HCT116 (cell line): Measurements from ENCODE around the gene PLD6. TPM values are rescaled to one million over a fixed set of nuclear protein-coding genes. Genes with fewer than 3 reads are reported as not detected.

Experiments used
- ATAC-seq: fragments of 200-7000 bp; cut with Tn5 transposase; 2 replicates; pipeline ENCODE4 v1.9.1; 2020; ENCODE audit warnings: mild to moderate bottlenecking, moderate library complexity
- BruUV-seq: library from RNA; stranded (reverse); fragments of 400-500 nt; replicated peaks from 2 replicates; lab custom pipeline; 2021; lab: Mats Ljungman, UMichigan
- CTCF ChIA-PET: fragments of 300-600 bp; sonication (Branson Sonifier 250); formaldehyde crosslinking; loops from one replicate; lab custom pipeline; 2021; ENCODE audit warnings: antibody characterized with exemption; lab: Charles Lee
- POLR2A ChIA-PET: fragments of 300-600, 350-600 bp; sonication (Branson Sonifier 250); formaldehyde crosslinking; loops from one replicate; lab custom pipeline; 2021; ENCODE audit warnings: antibody characterized with exemption; lab: Charles Lee
- RAD21 ChIA-PET, 2 experiments: fragments of 300-600 bp; sonication (Branson Sonifier 250); formaldehyde crosslinking; loops; one replicate each; lab custom pipeline; 2023; ENCODE audit warnings: low total read pairs in 2 of 2; ENCODE audit not compliant: uncharacterized antibody in 2 of 2, unreplicated experiment in 2 of 2, low non-redundant PET in 1 of 2; lab: Charles Lee
- DNase-seq: peaks from one replicate; pipeline ENCODE4 v3.0.0-alpha.2; 2010; ENCODE audit warnings: low read depth, low spot score
- H2AFZ ChIP-seq: fragments of 200-600 bp; shearing (Covaris generic), sonication (generic); 2 replicates; pipeline ENCODE4 v1.6.1; 2017; ENCODE audit warnings: low read depth, mixed run types, mixed read lengths, antibody characterized with exemption, low read length; ENCODE audit not compliant: poor library complexity, severe bottlenecking
- H3K27ac ChIP-seq: 2 replicates; pipeline ENCODE4 v1.5.1; 2012; ENCODE audit warnings: low read depth, low read length
- H3K27me3 ChIP-seq: fragments of 200-600 bp; sonication (generic); 2 replicates; pipeline ENCODE4 v1.6.1; 2016; ENCODE audit warnings: mixed run types, low read length, mixed read lengths; ENCODE audit not compliant: insufficient read depth
- H3K36me3 ChIP-seq, 2 experiments: fragments of 200-500 bp in 1 of 2; fragments of 200-600 bp in 1 of 2; sonication (Bioruptor generic) in 1 of 2; sonication (generic) in 1 of 2; 2 replicates each; pipeline versions ENCODE4 v1.5.1 to v1.6.1; 2014 to 2016; ENCODE audit warnings: low read length in 2 of 2, inconsistent platforms in 1 of 2, mixed read lengths in 1 of 2, mixed run types in 1 of 2; ENCODE audit not compliant: insufficient read depth in 2 of 2, control insufficient read depth in 1 of 2
- H3K4me1 ChIP-seq, 2 experiments: fragments of 200-600 bp in 1 of 2; sonication (generic) in 1 of 2; 2 replicates each; pipeline versions ENCODE4 v1.5.1 to v1.6.1; 2012 to 2017; ENCODE audit warnings: low read length in 2 of 2, inconsistent platforms in 1 of 2, mild to moderate bottlenecking in 1 of 2, mixed read lengths in 1 of 2, mixed run types in 1 of 2, moderate library complexity in 1 of 2; ENCODE audit not compliant: insufficient read depth in 2 of 2, control insufficient read depth in 1 of 2
- H3K4me2 ChIP-seq: fragments of 200-600 bp; sonication (generic); 2 replicates; pipeline ENCODE4 v1.6.1; 2017; ENCODE audit warnings: mixed run types, low read length, mixed read lengths
- H3K4me3 ChIP-seq, 2 experiments: fragments of 200-600 bp in 1 of 2; sonication (generic) in 1 of 2; replicated peaks in 1 of 2; 2 replicates each; pipeline ENCODE4 v1.5.1; 2011 to 2016; ENCODE audit warnings: low read length in 2 of 2, control low read depth in 1 of 2, low read depth in 1 of 2, mild to moderate bottlenecking in 1 of 2, mixed read lengths in 1 of 2, mixed run types in 1 of 2
- H3K79me2 ChIP-seq: fragments of 200-600 bp; sonication (generic); 2 replicates; pipeline ENCODE4 v1.6.1; 2017; ENCODE audit warnings: mild to moderate bottlenecking, mixed run types, low read length, moderate library complexity, mixed read lengths; ENCODE audit not compliant: insufficient read depth
- H3K9ac ChIP-seq: fragments of 200-600 bp; sonication (generic); 2 replicates; pipeline ENCODE4 v1.6.1; 2016; ENCODE audit warnings: low read length, mixed read lengths
- H3K9me2 ChIP-seq: fragments of 200-600 bp; sonication (generic), shearing (Covaris generic); 2 replicates; pipeline ENCODE4 v1.6.1; 2017; ENCODE audit warnings: mixed run types, mild to moderate bottlenecking, moderate library complexity; ENCODE audit not compliant: insufficient read depth
- H3K9me3 ChIP-seq, 2 experiments: fragments of 200-500 bp in 1 of 2; fragments of 200-600 bp in 1 of 2; sonication (Bioruptor generic) in 1 of 2; sonication (generic) in 1 of 2; 2 replicates each; pipeline ENCODE4 v1.6.1; 2014 to 2017; ENCODE audit warnings: low read length in 2 of 2, mixed read lengths in 2 of 2, inconsistent platforms in 1 of 2, low read depth in 1 of 2, mild to moderate bottlenecking in 1 of 2, mixed run types in 1 of 2, moderate library complexity in 1 of 2; ENCODE audit not compliant: control insufficient read depth in 1 of 2, insufficient read depth in 1 of 2
- H4K20me1 ChIP-seq: fragments of 200-600 bp; sonication (generic), shearing (Covaris generic); 2 replicates; pipeline ENCODE4 v1.6.1; 2017; ENCODE audit warnings: mixed run types, mild to moderate bottlenecking, moderate library complexity; ENCODE audit not compliant: insufficient read depth
- CBX3 ChIP-seq: IDR thresholded peaks from 2 replicates; pipeline ENCODE4 v1.6.1; 2012; ENCODE audit warnings: low read depth
- EGR1 ChIP-seq: IDR thresholded peaks from 2 replicates; pipeline ENCODE4 v1.6.1; 2012; ENCODE audit warnings: low read depth
- FOSL1 ChIP-seq: IDR thresholded peaks from 2 replicates; pipeline ENCODE4 v1.6.1; 2012; ENCODE audit warnings: low read depth
- SIN3A ChIP-seq: IDR thresholded peaks from 2 replicates; pipeline ENCODE4 v1.6.1; 2012; ENCODE audit warnings: low read depth
- SP1 ChIP-seq: IDR thresholded peaks from 2 replicates; pipeline ENCODE4 v1.6.1; 2012; ENCODE audit warnings: low read depth
- ZFX ChIP-seq: fragments of 450-650 bp; IDR thresholded peaks from 2 replicates; pipeline ENCODE4 v1.6.1; 2017
- ZNF274 ChIP-seq: fragments of 200-500 bp; sonication (Bioruptor generic); IDR thresholded peaks from 2 replicates; pipeline ENCODE4 v1.6.1; 2014; ENCODE audit warnings: mild to moderate bottlenecking, low read depth, low read length, inconsistent platforms
- intact Hi-C: fragments of 100-400 bp; cut with micrococcal nuclease; formaldehyde crosslinking; loops from 2 replicates; pipeline ENCODE4 v1.10.0; 2022
- total RNA-seq: library from RNA; stranded (reverse); gene quantifications from one replicate; pipeline ENCODE4 v1.2.1, GENCODE V29; 2021; ENCODE audit not compliant: unreplicated experiment
- TF ChIP-seq, protein P1 (sequence below): IDR thresholded peaks from 2 replicates; pipeline ENCODE4 v1.6.1; 2012; ENCODE audit warnings: low read depth
- TF ChIP-seq, protein P2 (sequence below), 3 experiments: fragments of 200-600 bp in 1 of 3; sonication (generic) in 1 of 3; IDR thresholded peaks in 2 of 3; conservative IDR thresholded peaks in 1 of 3; 2 replicates each; pipeline ENCODE4 v1.5.1; 2012 to 2017; ENCODE audit warnings: low read depth in 2 of 3, low read length in 2 of 3, antibody characterized with exemption in 1 of 3, borderline replicate concordance in 1 of 3, control low read depth in 1 of 3, mild to moderate bottlenecking in 1 of 3, mixed read lengths in 1 of 3, mixed run types in 1 of 3, moderate library complexity in 1 of 3; ENCODE audit not compliant: insufficient read depth in 1 of 3
- TF ChIP-seq, protein P3 (sequence below): IDR thresholded peaks from 2 replicates; pipeline ENCODE4 v1.6.1; 2011; ENCODE audit warnings: mild to moderate bottlenecking, low read length, moderate library complexity; ENCODE audit not compliant: insufficient replicate concordance; ENCODE audit errors: extremely low read depth

Gene PLD6
- total RNA-seq, 1 experiment from 2014 or later, result 15.6 TPM

DNA sequence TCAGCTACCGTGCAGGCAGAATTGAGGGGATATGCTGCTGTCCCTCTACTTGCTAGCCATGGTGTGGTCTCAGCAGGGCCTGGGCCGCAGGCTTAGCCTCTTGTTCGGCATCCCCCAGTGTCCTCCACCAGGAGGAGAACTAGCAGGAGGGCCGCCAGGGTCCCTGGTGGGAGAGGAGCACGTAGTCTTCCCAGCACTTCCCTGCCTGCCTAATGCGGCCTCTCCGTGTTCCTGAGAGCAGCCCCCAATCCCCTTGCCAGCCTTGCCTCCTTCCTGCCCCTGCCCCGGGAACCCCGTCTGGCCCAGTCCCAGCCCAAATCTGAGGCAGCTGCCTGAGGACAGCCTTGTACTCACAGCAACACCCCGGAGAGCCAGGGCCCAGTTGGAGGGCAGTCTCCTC lies 38.1 kb downstream of the PLD6 start:
- peaks cover 31 to 33% of the 10 kb centered on the region in 2 experiments for H3K36me3 ChIP-seq
- H3K9ac ChIP-seq, result no peak overlapping the region
- no peaks in the 10 kb centered on the region for H3K4me1 ChIP-seq
- H3K4me3 ChIP-seq, result no peak overlapping the region
- POLR2A ChIA-PET, result no interaction called here
- H3K4me2 ChIP-seq, result no peak overlapping the region
- H4K20me1 ChIP-seq, result no peaks in the 10 kb centered on the region
- H3K27me3 ChIP-seq, result no peaks in the 10 kb centered on the region
- no peak overlapping the region for H2AFZ ChIP-seq
- intact Hi-C loops, result no loop called here
- no peaks in the 10 kb centered on the region for H3K79me2 ChIP-seq
- no peak overlapping the region for H3K27ac ChIP-seq
- no peak for ATAC-seq
- no TSS peak for BruUV-seq
- no peaks in the 10 kb centered on the region for H3K9me3 ChIP-seq
- CTCF ChIA-PET, result no interaction called here
- RAD21 ChIA-PET, result no interaction called here
- no peak for TF ChIP-seq CBX3
- TF ChIP-seq, protein P1, sequence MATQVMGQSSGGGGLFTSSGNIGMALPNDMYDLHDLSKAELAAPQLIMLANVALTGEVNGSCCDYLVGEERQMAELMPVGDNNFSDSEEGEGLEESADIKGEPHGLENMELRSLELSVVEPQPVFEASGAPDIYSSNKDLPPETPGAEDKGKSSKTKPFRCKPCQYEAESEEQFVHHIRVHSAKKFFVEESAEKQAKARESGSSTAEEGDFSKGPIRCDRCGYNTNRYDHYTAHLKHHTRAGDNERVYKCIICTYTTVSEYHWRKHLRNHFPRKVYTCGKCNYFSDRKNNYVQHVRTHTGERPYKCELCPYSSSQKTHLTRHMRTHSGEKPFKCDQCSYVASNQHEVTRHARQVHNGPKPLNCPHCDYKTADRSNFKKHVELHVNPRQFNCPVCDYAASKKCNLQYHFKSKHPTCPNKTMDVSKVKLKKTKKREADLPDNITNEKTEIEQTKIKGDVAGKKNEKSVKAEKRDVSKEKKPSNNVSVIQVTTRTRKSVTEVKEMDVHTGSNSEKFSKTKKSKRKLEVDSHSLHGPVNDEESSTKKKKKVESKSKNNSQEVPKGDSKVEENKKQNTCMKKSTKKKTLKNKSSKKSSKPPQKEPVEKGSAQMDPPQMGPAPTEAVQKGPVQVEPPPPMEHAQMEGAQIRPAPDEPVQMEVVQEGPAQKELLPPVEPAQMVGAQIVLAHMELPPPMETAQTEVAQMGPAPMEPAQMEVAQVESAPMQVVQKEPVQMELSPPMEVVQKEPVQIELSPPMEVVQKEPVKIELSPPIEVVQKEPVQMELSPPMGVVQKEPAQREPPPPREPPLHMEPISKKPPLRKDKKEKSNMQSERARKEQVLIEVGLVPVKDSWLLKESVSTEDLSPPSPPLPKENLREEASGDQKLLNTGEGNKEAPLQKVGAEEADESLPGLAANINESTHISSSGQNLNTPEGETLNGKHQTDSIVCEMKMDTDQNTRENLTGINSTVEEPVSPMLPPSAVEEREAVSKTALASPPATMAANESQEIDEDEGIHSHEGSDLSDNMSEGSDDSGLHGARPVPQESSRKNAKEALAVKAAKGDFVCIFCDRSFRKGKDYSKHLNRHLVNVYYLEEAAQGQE, result no peak
- no peak for TF ChIP-seq SIN3A
- TF ChIP-seq ZFX, result no peak
- TF ChIP-seq, protein P2, sequence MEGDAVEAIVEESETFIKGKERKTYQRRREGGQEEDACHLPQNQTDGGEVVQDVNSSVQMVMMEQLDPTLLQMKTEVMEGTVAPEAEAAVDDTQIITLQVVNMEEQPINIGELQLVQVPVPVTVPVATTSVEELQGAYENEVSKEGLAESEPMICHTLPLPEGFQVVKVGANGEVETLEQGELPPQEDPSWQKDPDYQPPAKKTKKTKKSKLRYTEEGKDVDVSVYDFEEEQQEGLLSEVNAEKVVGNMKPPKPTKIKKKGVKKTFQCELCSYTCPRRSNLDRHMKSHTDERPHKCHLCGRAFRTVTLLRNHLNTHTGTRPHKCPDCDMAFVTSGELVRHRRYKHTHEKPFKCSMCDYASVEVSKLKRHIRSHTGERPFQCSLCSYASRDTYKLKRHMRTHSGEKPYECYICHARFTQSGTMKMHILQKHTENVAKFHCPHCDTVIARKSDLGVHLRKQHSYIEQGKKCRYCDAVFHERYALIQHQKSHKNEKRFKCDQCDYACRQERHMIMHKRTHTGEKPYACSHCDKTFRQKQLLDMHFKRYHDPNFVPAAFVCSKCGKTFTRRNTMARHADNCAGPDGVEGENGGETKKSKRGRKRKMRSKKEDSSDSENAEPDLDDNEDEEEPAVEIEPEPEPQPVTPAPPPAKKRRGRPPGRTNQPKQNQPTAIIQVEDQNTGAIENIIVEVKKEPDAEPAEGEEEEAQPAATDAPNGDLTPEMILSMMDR (IDR thresholded peaks at IDR 0.05 in 2 of 3, conservative IDR thresholded peaks at IDR 0.05 in 1 of 3; ENCODE audit: borderline replicate concordance in 1 of 3, insufficient read depth in 1 of 3, low read depth in 2 of 3, low read length in 2 of 3), result no peak
- TF ChIP-seq EGR1, result no peak
- no peak for TF ChIP-seq SP1
- TF ChIP-seq ZNF274, result no peak
- no peak for TF ChIP-seq FOSL1
- TF ChIP-seq, protein P3, sequence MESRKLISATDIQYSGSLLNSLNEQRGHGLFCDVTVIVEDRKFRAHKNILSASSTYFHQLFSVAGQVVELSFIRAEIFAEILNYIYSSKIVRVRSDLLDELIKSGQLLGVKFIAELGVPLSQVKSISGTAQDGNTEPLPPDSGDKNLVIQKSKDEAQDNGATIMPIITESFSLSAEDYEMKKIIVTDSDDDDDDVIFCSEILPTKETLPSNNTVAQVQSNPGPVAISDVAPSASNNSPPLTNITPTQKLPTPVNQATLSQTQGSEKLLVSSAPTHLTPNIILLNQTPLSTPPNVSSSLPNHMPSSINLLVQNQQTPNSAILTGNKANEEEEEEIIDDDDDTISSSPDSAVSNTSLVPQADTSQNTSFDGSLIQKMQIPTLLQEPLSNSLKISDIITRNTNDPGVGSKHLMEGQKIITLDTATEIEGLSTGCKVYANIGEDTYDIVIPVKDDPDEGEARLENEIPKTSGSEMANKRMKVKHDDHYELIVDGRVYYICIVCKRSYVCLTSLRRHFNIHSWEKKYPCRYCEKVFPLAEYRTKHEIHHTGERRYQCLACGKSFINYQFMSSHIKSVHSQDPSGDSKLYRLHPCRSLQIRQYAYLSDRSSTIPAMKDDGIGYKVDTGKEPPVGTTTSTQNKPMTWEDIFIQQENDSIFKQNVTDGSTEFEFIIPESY, result no peak
- TF ChIP-seq, all 23 proteins: peak for 0
- no peak for DNase-seq
- no peaks in the 10 kb centered on the region for H3K9me2 ChIP-seq
